ENCODE measurements around the gene HELLS. TPM values are rescaled to one million over a fixed set of nuclear protein-coding genes. Genes with fewer than 3 reads are reported as not detected.

HELLS gene
- total and polyA plus RNA-seq, 10 of the 15 experiments (the other 5 are each of a cell fraction or from before 2014, with no cell fraction given) = 33.9 to 159 (median 123) TPM

DNA sequence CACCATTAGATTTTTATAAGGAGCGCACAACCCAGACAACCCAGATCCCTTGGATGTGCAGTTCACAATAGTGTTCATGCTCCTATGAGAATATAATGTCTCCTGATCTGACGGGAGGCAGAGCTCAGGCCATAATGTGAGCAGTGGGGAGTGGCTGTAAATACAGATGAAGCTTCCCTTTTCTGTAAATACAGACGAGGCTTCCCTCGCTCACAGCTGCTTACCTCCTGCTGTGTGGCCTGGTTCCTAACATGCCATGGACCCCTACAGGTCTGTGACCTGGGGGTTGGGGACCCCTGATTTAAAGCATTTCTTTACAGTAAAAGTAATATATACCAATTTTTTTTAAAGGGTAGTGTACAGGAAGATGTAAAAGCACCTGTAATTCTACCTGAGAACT, 33.2 kb downstream of the HELLS start:
- intact Hi-C loops (cut with micrococcal nuclease; ENCODE audit: unreplicated experiment) (no loop called here), in situ Hi-C loops (cut with MboI) (no loop called here)
- no peak overlapping the region for H3K9ac ChIP-seq (ENCODE audit: control insufficient read depth, insufficient read depth, low read length)
- TF ChIP-seq BHLHE40 (IDR thresholded peaks at IDR 0.05; ENCODE audit: borderline replicate concordance in 1 of 2, low read depth in 2 of 2, low read length in 1 of 2) (no peak), TCF12 (IDR thresholded peaks at IDR 0.05; ENCODE audit: low read depth, low read length) (no peak), EP300 (IDR thresholded peaks at IDR 0.05; ENCODE audit: borderline replicate concordance in 1 of 2, control insufficient read depth in 1 of 2, low read depth in 2 of 2, low read length in 2 of 2) (no peak), ZBTB11 (CRISPR knock-in tag; IDR thresholded peaks at IDR 0.05) (no peak)
- SMC1A ChIA-PET (ENCODE audit: uncharacterized antibody, unreplicated experiment) = no interaction called here
- FAIRE-seq (no peak), DNase-seq (ENCODE audit: low read depth, low spot score) (no peak), ATAC-seq (no peak)
- CTCF ChIA-PET = interaction anchor here (0.6 kb wide), 1 partner anchor 8 kb away, joined by 3 read pairs; no protein-coding TSS in a partner anchor
- H3K9me3 ChIP-seq (replicated peaks; ENCODE audit: control insufficient read depth, insufficient read depth, low read length) = no peaks in the 10 kb centered on the region
- no peaks in the 10 kb centered on the region for H4K20me1 ChIP-seq (ENCODE audit: control insufficient read depth, insufficient read depth)
- H3K79me2 ChIP-seq (ENCODE audit: control insufficient read depth, insufficient read depth, low read length) = no peaks in the 10 kb centered on the region
- BruUV-seq (replicated peaks) = no TSS peak
- H3K27ac ChIP-seq (ENCODE audit: control insufficient read depth, insufficient read depth) = no peak overlapping the region
- POLR2A ChIA-PET = interaction anchor here (0.7 kb wide), 1 partner anchor 257 kb away, joined by 4 read pairs; no protein-coding TSS in a partner anchor
- RAD21 ChIA-PET (ENCODE audit: unreplicated experiment) = no interaction called here
- H3K36me3 ChIP-seq (ENCODE audit: control insufficient read depth in 2 of 2, insufficient read depth in 2 of 2, low read length in 1 of 2) = peaks cover 3 to 4% of the 10 kb centered on the region in 2 experiments; a peak in 3 of 4 replicates
- WGBS (ENCODE audit: insufficient coverage, insufficient replicate concordance, low lambda C conversion rate, missing lambda C conversion rate) = 77% methylated on average over 4 of the region's 4 CpGs
- H3K4me1 ChIP-seq (ENCODE audit: control insufficient read depth, insufficient read depth, low read length) = no peaks in the 10 kb centered on the region
- no peak overlapping the region for H2AFZ ChIP-seq (ENCODE audit: control insufficient read depth, low read depth, low read length)
- no peaks in the 10 kb centered on the region for H3K27me3 ChIP-seq (replicated peaks in 1 of 2; ENCODE audit: control insufficient read depth in 2 of 2, insufficient read depth in 2 of 2, low read length in 1 of 2)
- no peak overlapping the region for H3K4me3 ChIP-seq
- H3K4me2 ChIP-seq (ENCODE audit: control insufficient read depth, insufficient read depth) = no peak overlapping the region

Measured in GM12878 (cell line).